Astrocyte (in vitro differentiated cells and primary cell): ENCODE measurements around the gene ZEB2. TPM values are rescaled to one million over a fixed set of nuclear protein-coding genes. Genes with fewer than 3 reads are reported as not detected.
"Not testable (repeated sequence)": the region's sequence is repeated elsewhere in the genome, so short reads cannot be mapped to it uniquely, and the experiment has no call there.

Source experiments
- DNase-seq: peaks from one replicate; pipeline ENCODE4 v3.0.0-alpha.2; 2010; ENCODE audit warnings: low read depth
- FAIRE-seq: peaks from 2 replicates; lab custom pipeline; 2011; peaks lifted over from hg19 to GRCh38; lab: Jason Lieb, UNC
- H2AFZ ChIP-seq: 2 replicates; pipeline ENCODE4 v1.6.0; 2012; ENCODE audit warnings: low read depth, low read length, inconsistent platforms
- H3K27ac ChIP-seq: 2 replicates; pipeline ENCODE4 v1.5.1; 2011; ENCODE audit warnings: low read depth, low read length, inconsistent platforms
- H3K27me3 ChIP-seq: 2 replicates; pipeline ENCODE4 v1.6.0; 2011; ENCODE audit warnings: low read length, inconsistent platforms; ENCODE audit not compliant: insufficient read depth
- H3K36me3 ChIP-seq: 2 replicates; pipeline ENCODE4 v1.5.1; 2011; ENCODE audit warnings: low read length, inconsistent platforms; ENCODE audit not compliant: insufficient read depth
- H3K4me1 ChIP-seq: 2 replicates; pipeline ENCODE4 v1.5.1; 2011; ENCODE audit warnings: low read length, inconsistent platforms; ENCODE audit not compliant: insufficient read depth
- H3K4me2 ChIP-seq: 2 replicates; pipeline ENCODE4 v1.6.0; 2012; ENCODE audit warnings: low read length, inconsistent platforms
- H3K4me3 ChIP-seq: 2 replicates; pipeline ENCODE4 v1.5.1; 2011; ENCODE audit warnings: low read depth, mild to moderate bottlenecking, low read length, inconsistent platforms; ENCODE audit not compliant: insufficient read depth
- H3K79me2 ChIP-seq: 2 replicates; pipeline ENCODE4 v1.6.0; 2012; ENCODE audit warnings: mild to moderate bottlenecking, low read length, inconsistent platforms; ENCODE audit not compliant: insufficient read depth
- H3K9ac ChIP-seq: 2 replicates; pipeline ENCODE4 v1.6.0; 2012; ENCODE audit warnings: mild to moderate bottlenecking, low read length, inconsistent platforms
- H3K9me3 ChIP-seq: 2 replicates; pipeline ENCODE4 v1.5.1; 2012; ENCODE audit warnings: low read depth, mild to moderate bottlenecking, low read length, inconsistent platforms; ENCODE audit not compliant: insufficient read depth
- H4K20me1 ChIP-seq: 2 replicates; pipeline ENCODE4 v1.6.0; 2012; ENCODE audit warnings: low read length, inconsistent platforms; ENCODE audit not compliant: insufficient read depth
- H3K27ac Mint-ChIP-seq: one replicate; pipeline ENCODE4 v1.8.0; 2021; ENCODE audit warnings: mild to moderate bottlenecking, mixed read lengths; ENCODE audit not compliant: unreplicated experiment
- H3K27me3 Mint-ChIP-seq: one replicate; pipeline ENCODE4 v1.8.0; 2021; ENCODE audit warnings: low read depth, mixed read lengths; ENCODE audit not compliant: unreplicated experiment
- H3K36me3 Mint-ChIP-seq: one replicate; pipeline ENCODE4 v1.8.0; 2021; ENCODE audit warnings: low read depth, mixed read lengths; ENCODE audit not compliant: unreplicated experiment
- H3K4me1 Mint-ChIP-seq: one replicate; pipeline ENCODE4 v1.8.0; 2021; ENCODE audit warnings: low read depth, mixed read lengths; ENCODE audit not compliant: unreplicated experiment
- H3K4me3 Mint-ChIP-seq: one replicate; pipeline ENCODE4 v1.8.0; 2021; ENCODE audit warnings: mild to moderate bottlenecking, moderate library complexity, mixed read lengths; ENCODE audit not compliant: unreplicated experiment
- H3K9me3 Mint-ChIP-seq: one replicate; pipeline ENCODE4 v1.8.0; 2021; ENCODE audit warnings: mild to moderate bottlenecking, mixed read lengths; ENCODE audit not compliant: unreplicated experiment
- EZH2 ChIP-seq: IDR thresholded peaks from 2 replicates; pipeline ENCODE4 v1.6.1; 2012; ENCODE audit warnings: mild to moderate bottlenecking, low read length, inconsistent platforms; ENCODE audit not compliant: insufficient read depth
- total RNA-seq: library from RNA; stranded (reverse); gene quantifications from 2 replicates; pipeline ENCODE4 v1.2.1, GENCODE V29; 2021
- TF ChIP-seq, protein P1 (sequence below): IDR thresholded peaks from 2 replicates; pipeline ENCODE4 v1.5.1; 2011; ENCODE audit warnings: low read depth, mild to moderate bottlenecking, inconsistent platforms, low read length, moderate library complexity; ENCODE audit not compliant: insufficient read depth

ZEB2 gene
- total RNA-seq, 1 donor from 2014 or later = 84.9 TPM

GRCh38 chr2:144364944-144365738 lies 154.8 kb downstream of the ZEB2 start:
- H3K4me1 ChIP-seq = peaks cover 13% of the 10 kb centered on the region
- Mint-ChIP-seq H3K4me1 (peaks cover 18% of the 10 kb centered on the region), H3K27ac (peak overlapping the region; percentile 98), H3K4me3 (no peak overlapping the region), H3K9me3 (peaks cover 1% of the 10 kb centered on the region), H3K36me3 (no peaks in the 10 kb centered on the region), H3K27me3 (no peaks in the 10 kb centered on the region)
- H3K27me3 ChIP-seq = no peaks in the 10 kb centered on the region
- DNase-seq (peak; percentile 87), FAIRE-seq (peak; percentile 9)
- H2AFZ ChIP-seq = no peak overlapping the region
- peak overlapping the region; percentile 53 for H3K9ac ChIP-seq
- H3K4me3 ChIP-seq = no peak overlapping the region
- H3K79me2 ChIP-seq = no peaks in the 10 kb centered on the region
- TF ChIP-seq EZH2 = no peak
- TF ChIP-seq, protein P1, sequence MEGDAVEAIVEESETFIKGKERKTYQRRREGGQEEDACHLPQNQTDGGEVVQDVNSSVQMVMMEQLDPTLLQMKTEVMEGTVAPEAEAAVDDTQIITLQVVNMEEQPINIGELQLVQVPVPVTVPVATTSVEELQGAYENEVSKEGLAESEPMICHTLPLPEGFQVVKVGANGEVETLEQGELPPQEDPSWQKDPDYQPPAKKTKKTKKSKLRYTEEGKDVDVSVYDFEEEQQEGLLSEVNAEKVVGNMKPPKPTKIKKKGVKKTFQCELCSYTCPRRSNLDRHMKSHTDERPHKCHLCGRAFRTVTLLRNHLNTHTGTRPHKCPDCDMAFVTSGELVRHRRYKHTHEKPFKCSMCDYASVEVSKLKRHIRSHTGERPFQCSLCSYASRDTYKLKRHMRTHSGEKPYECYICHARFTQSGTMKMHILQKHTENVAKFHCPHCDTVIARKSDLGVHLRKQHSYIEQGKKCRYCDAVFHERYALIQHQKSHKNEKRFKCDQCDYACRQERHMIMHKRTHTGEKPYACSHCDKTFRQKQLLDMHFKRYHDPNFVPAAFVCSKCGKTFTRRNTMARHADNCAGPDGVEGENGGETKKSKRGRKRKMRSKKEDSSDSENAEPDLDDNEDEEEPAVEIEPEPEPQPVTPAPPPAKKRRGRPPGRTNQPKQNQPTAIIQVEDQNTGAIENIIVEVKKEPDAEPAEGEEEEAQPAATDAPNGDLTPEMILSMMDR = no peak
- H3K4me2 ChIP-seq = peak overlapping the region; percentile 37
- H4K20me1 ChIP-seq = no peaks in the 10 kb centered on the region
- H3K36me3 ChIP-seq = no peaks in the 10 kb centered on the region
- peak overlapping the region; percentile 80 for H3K27ac ChIP-seq
- no peaks in the 10 kb centered on the region for H3K9me3 ChIP-seq

DNA sequence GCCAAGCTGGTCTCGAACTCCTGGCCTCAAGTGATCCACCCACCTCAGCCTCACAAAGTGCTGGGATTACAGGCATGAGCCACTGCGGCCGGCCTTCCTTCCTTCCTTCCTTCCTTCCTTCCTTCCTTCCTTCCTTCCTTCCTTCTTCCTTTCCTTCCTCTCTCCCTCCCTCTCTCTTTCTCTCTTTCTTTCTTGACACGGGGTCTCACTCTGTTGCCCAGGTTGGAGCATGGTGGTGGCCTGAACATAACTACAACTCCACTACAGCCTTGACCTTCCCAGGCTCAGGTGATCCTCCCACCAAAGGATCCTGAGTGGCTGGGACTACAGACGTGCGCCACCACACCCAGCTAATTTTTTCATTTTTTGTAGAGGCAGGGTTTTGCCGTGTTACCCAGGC lies 155.7 kb downstream of the ZEB2 start:
- not testable (repeated sequence) for H4K20me1 ChIP-seq, DNase-seq, H3K79me2 ChIP-seq, H3K9me3 Mint-ChIP-seq, H3K4me2 ChIP-seq, H3K27me3 ChIP-seq, H3K4me3 Mint-ChIP-seq, H3K27me3 Mint-ChIP-seq, H3K4me3 ChIP-seq, H3K9me3 ChIP-seq, H2AFZ ChIP-seq, H3K36me3 ChIP-seq, H3K36me3 Mint-ChIP-seq, FAIRE-seq
- Mint-ChIP-seq H3K4me1 (peaks cover 23% of the 10 kb centered on the region), H3K27ac (peak overlapping the region; percentile 98)
- H3K27ac ChIP-seq = peak overlapping the region; percentile 80
- peak overlapping the region; percentile 53 for H3K9ac ChIP-seq
- H3K4me1 ChIP-seq = peaks cover 20% of the 10 kb centered on the region

- H2AFZ ChIP-seq = no peak overlapping the region
- H3K4me1 ChIP-seq = peaks cover 36% of the 10 kb centered on the region
- H3K36me3 Mint-ChIP-seq = no peaks in the 10 kb centered on the region
- peak overlapping the region; percentile 26 for H3K9ac ChIP-seq
- no peak overlapping the region for H3K4me3 Mint-ChIP-seq
- peak overlapping the region; percentile 59 for H3K27ac ChIP-seq
- no peaks in the 10 kb centered on the region for H3K27me3 Mint-ChIP-seq
- peaks cover 1% of the 10 kb centered on the region for H3K9me3 Mint-ChIP-seq
- no peaks in the 10 kb centered on the region for H3K9me3 ChIP-seq
- TF ChIP-seq, protein P1 = no peak
- no peak for TF ChIP-seq EZH2
- no peaks in the 10 kb centered on the region for H3K27me3 ChIP-seq
- no peaks in the 10 kb centered on the region for H3K79me2 ChIP-seq
- no peak overlapping the region for H3K4me3 ChIP-seq
- DNase-seq = peak; percentile 66
- peak overlapping the region; percentile 40 for H3K4me2 ChIP-seq
- H3K27ac Mint-ChIP-seq = peak overlapping the region; percentile 88
- H3K4me1 Mint-ChIP-seq = peaks cover 36% of the 10 kb centered on the region
- no peaks in the 10 kb centered on the region for H3K36me3 ChIP-seq
- no peaks in the 10 kb centered on the region for H4K20me1 ChIP-seq
- no peak for FAIRE-seq
Observed at GRCh38 chr2:144362401-144362800, 157.5 kb downstream of the ZEB2 start.
